HepG2 (cell line): Measurements from ENCODE around the gene ZNF195. TPM values are rescaled to one million over a fixed set of nuclear protein-coding genes. Genes with fewer than 3 reads are reported as not detected.

Source experiments
- polyA plus RNA-seq, 8 experiments: library from polyadenylated mRNA; depleted of rRNA in 3 of 8; stranded (reverse) in 7 of 8; unstranded in 1 of 8; fragments of >200 nt; fragmentation: Illumina TruSeq in 4 of 8; extraction: Trizol in 4 of 8; gene quantifications; 2 replicates each; pipeline versions ENCODE4 v1.2.1 to v1.2.3, GENCODE V29; 2011 to 2016; ENCODE audit warnings: low read depth in 4 of 8, missing spikeins in 1 of 8, mixed read lengths in 1 of 8; ENCODE audit not compliant: insufficient read depth in 1 of 8
- small RNA-seq, 3 experiments: library from RNA; depleted of rRNA; stranded (forward); fragments of <200 nt; gene quantifications; one replicate each; pipeline ENCODE3, GENCODE V24; 2012; ENCODE audit warnings: low read depth in 2 of 3, low replicate concordance in 1 of 3; ENCODE audit not compliant: insufficient read length in 3 of 3, insufficient read depth in 2 of 3
- total RNA-seq, 5 experiments: library from RNA; depleted of rRNA; stranded (reverse); fragments of >200 nt; fragmentation: Illumina TruSeq; extraction: Trizol; gene quantifications; 2 replicates each; pipeline ENCODE4 v1.2.3, GENCODE V29; 2016; ENCODE audit warnings: low read depth in 1 of 5

Gene ZNF195
- total and polyA plus RNA-seq, 2 of the 13 experiments (the other 11 are each of a cell fraction or from before 2014, with no cell fraction given): 17.3 to 31.4 TPM

Small RNA genes lying within 50 kb of the gene (small RNA-seq; reads per million reads assigned to genes)
- gene AC123788.2: 0 reads per million in 3 experiments

Other genes with a start within 250 kb of the ZNF195 start
- not detected in 2 replicates for gene OSBPL5, start 213.8 kb downstream of the ZNF195 start, total RNA-seq (2016; rRNA removed; fragmentation: Illumina TruSeq; extraction: Trizol)
- gene OSBPL5, start 213.8 kb downstream of the ZNF195 start, polyA plus RNA-seq (2011; rRNA removed): not detected in 2 replicates
- not detected in 2 replicates for gene MRGPRG, start 160.3 kb downstream of the ZNF195 start, total RNA-seq (2016; rRNA removed; fragmentation: Illumina TruSeq; extraction: Trizol)
- gene MRGPRG, start 160.3 kb downstream of the ZNF195 start, polyA plus RNA-seq (2011; rRNA removed): not detected in 2 replicates
- gene MRGPRE, start 146.7 kb downstream of the ZNF195 start, total RNA-seq (2016; rRNA removed; fragmentation: Illumina TruSeq; extraction: Trizol): not detected in 2 replicates
- not detected in 2 replicates for gene MRGPRE, start 146.7 kb downstream of the ZNF195 start, polyA plus RNA-seq (2011; rRNA removed)